HG03457 (cell line): ENCODE measurements around the gene MKS1.

ENCODE experiments used
- ATAC-seq: cut with Tn5 transposase; IDR thresholded peaks from one replicate; pipeline ENCODE4 v1.9.1; 2021; ENCODE audit warnings: moderate number of reproducible peaks; ENCODE audit not compliant: unreplicated experiment

Gene MKS1

DNA sequence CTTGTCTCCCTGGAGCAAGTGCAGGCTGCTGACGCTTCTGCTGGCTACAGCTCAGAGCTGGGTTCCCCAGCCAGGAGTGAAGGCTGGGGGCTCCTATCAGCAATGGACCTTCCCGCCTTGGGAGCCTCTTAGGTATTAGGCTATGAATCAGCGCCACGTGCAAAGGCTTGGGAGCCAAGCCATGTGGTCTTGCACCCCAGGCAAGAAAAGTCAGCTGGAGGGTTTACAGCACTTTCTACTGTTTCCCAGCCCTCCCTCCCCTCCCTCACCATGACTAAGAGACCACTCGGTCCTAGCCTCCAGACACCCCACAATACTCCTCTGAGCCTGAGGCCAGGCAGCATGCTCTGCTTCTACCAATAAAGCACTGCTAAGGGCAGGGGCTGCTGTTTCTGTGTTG is 14.3 kb downstream of the MKS1 start:
- no peak for ATAC-seq

DNA sequence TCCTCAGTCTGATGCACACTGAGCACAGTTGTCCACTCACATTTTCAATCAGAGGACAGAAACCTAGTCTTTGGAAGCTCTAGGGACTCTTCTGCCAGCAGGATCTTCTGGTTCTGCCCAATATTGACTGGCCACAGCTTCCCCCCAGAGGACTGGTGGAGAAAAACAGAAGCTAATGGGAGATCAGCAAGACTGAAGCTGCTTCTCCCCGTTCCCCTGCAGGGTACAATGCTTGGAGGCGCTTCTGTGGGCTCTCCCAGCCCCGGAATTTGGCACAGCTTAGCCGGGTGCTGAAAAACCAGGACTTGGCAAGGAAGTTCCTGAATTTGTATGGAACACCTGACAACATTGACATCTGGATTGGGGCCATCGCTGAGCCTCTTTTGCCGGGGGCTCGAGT is 16.2 kb downstream of the MKS1 start:
- ATAC-seq: no peak

DNA sequence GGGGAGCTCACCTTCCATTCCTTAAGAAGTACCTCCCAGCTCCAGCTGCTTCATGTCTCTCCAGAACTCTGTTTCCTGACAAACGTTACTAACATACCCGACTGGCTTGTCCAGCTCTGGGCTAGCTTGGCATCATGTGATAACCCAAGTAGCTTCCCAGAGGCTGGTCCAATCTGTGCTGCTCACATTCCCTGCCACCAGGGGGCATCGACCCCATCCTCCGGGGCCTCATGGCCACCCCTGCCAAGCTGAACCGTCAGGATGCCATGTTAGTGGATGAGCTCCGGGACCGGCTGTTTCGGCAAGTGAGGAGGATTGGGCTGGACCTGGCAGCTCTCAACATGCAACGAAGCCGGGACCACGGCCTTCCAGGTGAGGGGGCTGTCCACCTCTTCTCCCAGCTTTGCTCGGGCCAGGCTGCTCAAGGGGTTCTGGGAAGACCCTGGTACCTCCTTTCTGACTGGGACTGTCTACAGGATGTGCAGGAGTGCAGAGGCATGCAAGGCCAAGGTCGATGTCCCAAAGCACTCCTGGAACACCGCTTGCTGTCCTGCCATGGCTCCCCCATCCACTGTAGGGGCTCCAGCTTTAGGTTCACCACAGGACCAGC is 18.9 kb downstream of the MKS1 start:
- ATAC-seq: no peak

DNA sequence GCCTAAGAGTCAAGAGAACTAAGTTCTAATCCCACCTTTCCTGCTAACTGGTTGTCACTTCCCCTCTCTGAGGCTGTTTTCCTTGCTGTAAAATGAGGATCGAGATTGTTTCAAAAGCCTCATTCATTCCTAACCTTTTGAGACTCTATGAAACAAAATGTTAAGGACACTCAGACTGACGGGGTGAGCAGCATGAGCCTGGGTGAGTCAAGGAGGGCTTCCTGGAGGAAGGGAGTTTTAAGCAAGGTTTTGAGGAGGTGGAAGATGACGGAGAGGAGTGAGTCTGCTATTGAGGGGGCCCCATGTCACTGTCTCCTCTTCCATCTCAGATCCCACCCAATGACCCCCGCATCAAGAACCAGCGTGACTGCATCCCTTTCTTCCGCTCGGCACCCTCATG is 22.4 kb downstream of the MKS1 start:
- ATAC-seq: no peak

DNA sequence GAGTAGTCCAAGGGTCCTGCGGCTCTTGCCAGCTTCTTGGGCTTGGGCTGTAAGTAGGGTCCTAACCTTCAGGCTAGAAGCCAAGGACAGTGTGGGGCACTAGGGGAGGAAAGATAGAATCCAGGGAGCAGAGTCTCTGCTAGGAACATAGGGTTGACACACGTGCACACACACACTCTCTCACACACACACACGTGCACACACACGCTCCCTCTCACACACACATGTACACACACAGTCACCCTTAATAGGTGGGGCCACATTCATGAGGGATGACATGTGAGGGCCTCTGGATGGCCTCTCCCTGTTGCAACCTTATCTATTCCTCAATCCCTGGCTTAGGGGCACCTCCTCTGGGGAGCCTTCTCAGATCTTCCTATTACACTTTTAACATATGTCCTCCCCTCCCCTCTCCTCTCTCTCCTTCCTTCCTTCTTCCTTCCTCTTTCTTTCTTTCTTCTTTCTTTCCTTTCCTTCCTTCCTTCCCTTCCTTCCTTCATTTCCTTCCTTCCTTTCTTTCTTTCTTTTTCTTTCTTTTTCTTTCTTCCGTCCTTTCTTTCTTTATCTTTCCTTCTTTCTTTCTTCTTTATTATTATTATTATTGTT is 23.4 kb downstream of the MKS1 start:
- ATAC-seq: no peak

DNA sequence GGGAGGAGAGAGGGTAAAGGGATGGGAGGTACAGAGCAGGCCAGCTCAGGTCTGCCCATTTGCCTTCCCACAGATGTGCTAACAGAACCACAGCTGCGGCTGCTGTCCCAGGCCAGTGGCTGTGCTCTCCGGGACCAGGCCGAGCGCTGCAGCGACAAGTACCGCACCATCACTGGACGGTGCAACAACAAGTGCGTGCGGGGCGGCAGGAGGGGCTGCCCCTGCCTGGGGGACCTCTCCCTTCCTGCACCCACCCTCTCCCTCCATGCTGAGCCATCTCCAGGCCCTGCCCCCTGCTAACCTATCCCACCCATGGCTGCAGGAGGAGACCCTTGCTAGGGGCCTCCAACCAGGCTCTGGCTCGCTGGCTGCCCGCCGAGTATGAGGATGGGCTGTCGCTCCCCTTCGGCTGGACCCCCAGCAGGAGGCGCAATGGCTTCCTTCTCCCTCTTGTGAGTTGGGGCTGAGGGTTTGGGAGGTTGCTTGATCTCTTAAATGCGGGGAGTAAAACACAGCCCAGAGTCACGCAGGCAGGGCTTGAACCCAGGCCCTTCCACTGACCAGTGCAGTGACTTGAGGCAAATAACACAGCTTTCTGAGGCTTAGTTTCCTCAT is 25.3 kb downstream of the MKS1 start:
- no peak for ATAC-seq

DNA sequence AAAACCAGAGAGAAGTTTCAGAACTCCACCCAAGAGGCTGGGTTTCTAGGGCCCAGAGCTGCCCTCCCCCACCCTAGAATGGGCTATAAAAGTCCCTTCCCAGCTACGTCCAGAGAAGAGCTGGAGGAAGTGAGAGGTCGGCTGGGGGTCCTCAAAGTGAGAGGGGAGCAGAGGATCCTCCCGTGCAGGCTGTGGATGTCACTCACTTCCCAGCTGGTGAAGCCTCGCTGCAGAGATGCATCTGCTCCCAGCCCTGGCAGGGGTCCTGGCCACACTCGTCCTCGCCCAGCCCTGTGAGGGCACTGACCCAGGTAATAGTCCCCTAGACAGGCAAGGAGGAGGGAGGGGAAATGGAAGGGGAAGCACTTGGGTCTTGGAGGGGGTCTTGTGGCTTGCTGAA is 26.4 kb downstream of the MKS1 start, which contains the start of gene EPX:
Gene EPX (plus strand): TSS at position 115 of the 400 bp plus-strand sequence. CDS start 121 bp downstream, at position 236.
- no peak for ATAC-seq

DNA sequence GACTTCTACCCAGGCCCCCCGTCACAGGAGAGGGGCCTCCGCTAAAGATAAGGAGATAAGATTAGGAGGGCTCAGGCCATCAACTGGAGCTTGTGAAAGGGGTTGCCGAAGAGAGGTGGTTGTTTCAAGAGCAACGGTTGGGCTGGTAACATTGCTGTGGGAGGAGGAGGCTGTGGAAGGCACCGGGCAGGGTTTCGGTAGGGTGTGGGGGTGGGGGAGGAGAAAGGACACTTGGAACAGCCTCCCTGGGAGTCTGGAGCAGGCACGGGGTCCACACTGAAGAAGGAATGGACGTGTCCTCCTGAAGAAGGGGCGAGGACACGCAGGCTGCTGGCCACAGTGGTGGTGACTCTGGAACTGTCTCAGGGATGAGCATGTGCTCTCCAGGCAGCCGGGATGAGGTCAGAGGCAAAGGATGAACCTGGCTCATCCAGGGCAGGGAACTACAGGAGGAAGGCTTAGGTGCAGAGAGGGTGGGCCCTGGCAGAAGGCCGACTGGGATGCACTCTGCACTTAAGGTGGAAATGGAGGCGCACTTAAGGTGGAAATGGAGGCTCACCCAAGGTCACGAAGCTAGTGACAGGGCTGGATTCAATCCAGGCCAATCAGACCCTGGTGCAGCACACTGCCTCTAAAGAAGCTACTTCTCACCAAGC is 27.7 kb downstream of the MKS1 start:
- ATAC-seq: no peak

DNA sequence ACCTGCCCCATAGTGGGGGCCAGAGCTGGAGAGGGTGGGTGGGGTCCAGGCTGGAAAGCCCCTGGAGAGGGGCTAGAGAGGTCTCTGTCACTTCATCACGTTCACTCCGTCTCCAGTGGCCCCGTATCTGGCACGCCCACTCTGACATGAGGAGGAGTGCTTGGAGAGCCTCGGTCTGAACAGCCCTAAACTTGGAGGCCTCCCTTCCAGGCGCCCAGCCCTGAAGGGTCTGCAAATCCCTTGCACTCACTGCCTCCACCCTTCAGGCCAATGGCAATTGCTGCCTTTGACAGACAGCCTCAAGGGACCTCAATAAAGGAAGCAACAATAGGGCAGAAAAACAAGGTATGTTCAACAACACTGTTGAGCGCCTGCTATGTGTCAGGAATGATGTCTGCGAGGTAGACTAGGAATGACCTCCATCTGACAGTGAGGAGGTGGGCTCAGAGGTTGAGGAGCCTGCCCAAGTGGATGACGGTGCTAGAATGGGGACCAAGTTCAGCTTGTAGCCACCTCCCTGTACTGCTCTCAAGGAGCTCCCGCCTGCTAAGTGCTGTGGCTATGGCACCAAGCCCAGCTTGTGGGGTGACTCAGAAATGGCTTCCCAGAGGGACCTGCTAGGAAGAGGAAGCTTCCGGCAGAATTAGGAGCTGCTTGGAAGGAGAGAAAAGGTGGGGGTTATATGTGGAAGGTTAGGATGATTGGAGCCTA is 29.5 kb downstream of the MKS1 start:
- ATAC-seq: no peak

DNA sequence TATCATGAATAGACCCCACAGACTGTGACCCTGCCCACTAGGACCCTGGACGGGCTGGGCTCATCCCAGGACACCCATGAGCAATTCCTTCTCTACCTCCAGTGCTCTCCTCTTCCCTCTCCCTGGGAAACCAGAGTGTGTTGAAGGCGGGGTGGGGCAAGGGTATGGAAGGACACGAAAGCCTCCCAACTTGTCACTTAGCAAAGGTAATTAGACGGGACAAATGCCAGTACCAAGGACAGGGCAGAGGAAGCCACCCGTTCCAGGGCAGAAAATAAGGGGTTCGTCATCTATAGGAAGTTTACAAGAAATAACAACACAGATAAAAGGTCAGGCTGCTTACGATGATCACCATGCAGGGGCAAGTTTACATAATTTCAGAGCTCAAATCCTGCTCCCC is 31.4 kb downstream of the MKS1 start:
- ATAC-seq: no peak

DNA sequence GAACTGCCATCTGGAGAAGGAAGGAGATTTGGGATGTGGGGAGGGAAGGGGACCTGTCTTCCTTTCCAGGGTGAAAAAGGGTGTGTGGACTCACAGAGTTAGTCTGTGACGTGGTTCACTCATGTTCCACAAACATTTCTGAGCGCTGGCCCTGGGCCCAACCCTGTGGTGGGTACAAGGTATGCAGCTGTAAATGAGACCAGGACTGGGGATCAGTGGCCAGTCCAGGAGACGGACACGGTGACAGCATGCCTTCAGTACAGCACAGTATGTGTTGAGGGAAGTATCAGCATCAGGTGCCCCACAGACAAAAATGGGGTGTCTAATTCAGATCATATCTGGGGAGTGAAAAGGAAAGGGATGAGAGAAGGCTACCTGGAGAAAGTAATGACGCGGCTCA is 32.0 kb downstream of the MKS1 start:
- no peak for ATAC-seq

DNA sequence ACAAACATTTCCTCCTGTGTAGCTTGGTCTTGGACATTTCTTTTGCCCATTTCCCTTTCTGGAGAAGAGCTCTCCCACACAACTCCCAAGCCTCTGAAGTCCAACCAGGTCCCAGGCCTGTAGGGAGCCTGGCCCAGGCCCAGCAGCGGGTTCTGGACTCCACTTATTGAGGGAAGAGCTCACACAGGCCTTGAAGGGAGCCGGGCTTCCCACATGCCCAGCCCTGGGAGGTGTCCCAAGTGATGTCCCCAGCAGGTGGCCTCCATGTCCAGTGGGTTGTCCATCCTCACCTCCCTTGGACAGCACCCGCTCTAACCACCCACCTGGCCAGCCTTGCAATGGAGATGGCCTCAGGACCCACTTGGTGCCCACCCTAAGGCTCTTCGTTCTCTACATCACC is 32.5 kb downstream of the MKS1 start:
- no peak for ATAC-seq

DNA sequence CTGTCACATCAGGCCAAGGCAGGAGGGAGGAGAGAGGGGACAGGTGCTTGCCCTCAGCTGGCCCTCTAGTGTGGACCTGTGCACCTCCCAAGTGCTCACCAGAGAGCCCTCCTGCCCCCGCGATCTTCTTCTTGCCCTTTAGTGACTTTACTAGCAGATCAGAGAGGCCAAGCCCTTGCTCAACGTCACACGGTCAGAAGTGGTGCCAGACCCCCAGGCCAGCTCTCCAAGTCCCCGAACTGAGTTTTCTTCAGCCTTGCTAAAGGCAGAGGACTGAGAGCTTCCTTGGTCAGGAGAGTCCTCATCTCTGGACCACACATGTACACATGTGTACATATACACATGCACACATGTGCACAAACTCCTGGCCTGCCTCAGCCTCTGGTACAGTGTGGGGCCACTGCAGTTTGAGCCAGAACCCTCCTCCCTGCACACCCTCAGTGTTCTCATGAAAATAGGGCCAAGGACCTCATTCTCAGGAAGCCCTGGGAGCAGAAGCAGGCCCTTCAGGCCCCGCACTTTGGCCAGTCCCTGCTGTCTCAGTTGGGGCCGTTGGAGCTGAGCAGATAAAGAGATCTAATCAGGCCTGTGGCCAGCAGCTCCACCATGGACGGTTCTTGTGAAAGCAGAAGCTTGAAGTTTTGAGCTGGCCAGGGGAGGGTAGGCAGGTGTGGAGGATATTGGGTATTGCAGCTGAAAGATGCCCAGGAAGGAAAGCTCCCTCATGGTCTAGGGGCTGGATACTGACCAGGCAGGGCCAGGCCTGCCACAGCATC is 33.9 kb downstream of the MKS1 start:
- no peak for ATAC-seq

DNA sequence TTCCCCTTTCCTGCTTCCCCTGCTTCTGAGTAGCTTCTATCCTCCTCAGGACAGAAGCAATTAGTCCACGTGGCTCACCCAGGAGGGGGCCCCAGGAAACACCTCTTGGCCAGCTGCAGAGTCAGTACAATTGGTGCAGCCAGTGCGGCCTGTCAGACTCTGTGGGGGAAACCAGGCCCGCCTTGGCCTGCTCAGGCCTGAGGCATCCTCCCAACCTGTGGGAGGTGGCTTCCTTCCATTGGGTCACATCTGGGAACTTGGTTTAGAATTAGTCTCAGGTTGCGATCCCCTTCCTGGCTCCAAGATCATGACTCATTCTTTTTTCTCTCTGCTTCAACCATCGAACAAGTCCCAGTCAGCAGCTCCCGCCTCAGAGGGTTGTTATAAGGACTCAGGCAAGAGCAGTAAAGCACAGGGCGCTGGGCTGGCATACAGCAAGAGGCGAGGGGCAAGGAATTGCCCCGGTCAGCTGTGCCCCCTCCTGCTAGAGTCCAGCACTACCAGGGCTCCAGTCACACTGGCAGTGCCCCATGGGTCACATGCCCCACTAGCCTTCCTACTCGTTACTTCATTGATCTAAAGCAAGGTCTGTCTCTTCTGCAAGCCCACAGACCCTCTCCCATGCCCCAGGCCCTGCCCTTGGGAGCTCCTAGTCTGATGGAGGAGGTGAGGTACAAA is 34.6 kb downstream of the MKS1 start:
- ATAC-seq: no peak

DNA sequence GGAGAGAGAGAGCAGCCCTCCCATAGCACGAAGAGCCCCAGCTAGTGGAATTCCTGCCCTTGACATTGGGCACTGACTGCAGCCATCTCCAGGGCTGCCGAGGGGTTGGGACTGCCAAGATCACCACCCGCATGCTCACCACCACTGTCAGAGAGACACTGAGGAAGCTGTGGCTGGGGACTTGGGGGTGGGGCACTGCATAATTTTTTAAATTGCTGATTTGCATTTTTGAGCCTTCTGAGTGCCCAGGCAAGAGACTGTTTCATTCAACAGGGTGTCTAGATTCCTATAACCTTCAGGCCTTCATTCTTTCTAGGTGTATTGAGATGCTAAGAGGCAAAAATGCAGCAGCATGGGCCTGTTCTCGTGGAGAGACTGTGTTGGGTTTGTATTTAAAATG is 35.5 kb downstream of the MKS1 start:
- ATAC-seq: no peak

DNA sequence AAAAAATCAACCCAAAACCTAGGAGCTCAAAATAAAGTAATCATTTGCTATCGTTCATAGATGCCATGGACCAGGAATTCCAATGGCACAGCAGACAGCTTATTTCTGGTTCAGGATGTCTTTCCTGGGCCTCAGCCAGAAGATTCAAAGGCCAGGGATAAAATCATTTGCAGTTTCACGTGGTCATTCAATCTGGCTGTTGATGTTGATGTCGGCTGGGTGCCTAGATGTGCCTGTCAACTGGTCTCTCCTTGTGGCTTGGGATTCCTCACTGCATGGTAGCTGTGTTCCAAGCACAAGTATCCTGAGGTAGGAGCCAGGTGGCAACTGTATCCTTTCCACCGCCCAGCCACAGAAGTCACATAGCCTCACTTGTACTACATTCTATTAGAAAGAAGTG is 37.3 kb downstream of the MKS1 start:
- no peak for ATAC-seq

DNA sequence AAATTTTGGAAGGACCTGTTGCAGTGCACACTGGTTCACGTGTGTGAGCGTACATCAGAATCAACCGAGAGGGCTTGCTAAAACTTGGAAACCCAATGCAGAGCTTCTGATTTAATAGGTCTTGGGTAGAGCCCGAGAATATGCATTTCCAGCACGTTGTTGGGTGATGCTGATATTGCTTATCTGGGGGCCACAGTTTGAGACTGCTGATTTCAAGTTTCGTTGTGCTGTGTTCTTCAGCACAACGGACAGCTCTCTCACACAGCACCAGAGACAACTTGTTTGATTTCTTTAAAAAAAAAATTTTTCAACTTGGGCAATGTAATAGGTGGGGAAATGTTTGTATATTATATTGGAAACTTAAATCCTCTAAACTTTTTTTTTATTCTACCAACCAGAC is 42.9 kb downstream of the MKS1 start:
- ATAC-seq: no peak

DNA sequence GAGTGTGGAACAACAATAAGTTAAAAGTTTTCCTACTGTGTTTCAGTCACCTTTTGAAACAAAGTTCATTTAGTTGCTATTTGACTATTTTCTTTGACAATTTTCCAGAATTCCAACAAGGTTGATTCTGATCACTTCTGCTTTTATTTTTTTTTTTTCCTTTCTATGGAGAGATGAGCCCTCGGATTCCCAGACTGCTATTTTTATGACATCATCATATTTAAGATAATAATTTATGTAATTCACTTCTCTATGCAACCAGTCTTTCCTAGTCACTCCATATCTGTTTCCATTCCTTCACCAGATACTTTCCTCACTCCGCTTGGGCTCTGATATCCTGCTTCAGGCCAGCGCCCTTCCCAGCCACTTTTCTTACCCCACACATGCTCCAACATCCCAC is 44.2 kb downstream of the MKS1 start:
- ATAC-seq: no peak

DNA sequence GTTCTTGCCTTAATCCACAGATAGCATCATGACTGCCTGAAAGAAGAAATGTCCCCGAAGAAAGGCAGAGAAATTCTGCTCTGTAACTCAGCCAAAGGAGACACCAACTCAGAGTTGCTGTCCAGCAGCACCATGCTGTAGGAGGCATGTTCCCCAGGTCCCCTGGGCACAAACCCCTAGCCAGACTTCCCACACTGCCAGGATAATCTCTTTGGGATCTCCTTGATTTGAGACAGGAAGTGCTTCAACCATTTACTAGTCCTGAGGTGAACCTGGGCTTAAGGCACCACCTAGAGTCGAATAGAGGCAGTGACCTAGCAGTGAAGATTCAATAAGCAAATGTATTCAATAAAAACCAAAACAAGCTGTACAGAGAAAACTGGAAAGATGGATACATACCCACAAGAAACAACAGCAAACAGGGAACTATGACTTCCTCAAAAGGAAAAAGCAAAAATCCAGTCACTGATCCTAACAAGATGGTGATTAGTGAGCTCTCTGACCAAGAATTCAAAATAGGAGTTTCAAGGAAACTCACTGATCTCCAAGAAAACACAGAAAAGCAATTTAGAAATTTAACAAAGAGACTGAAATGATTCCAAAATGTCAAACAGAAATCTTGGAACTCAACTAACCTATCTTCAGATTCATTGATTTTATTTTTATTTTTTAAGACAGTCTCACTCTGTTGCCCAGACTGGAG is 46.5 kb downstream of the MKS1 start:
- ATAC-seq: no peak

DNA sequence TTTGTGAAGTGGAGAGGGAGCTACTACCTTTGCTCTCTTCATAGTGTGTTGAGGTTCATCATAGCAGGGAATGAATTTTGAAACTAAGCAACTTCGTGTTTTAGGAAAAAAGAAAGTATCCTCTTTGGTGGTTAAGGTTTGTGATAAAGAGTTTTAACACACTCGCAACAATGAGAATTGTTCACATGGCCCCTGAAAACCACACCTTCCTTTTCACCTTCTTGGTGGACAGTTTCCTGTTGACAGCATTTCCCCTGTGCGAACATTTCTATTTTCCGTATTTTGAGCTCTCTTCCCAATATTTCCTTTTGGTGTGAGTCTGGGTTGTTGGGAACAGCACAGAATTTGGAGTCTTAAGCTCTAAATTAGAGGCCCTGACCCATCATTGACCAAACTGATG is 48.4 kb downstream of the MKS1 start:
- no peak for ATAC-seq
